ENCODE results near the gene STXBP6.

GRCh38 chr14:24913746-24914145 is 136.2 kb downstream of the STXBP6 start:
- TF ChIP-seq CTCF (IDR thresholded peaks at IDR 0.05) (no peak), EP300 (IDR thresholded peaks at IDR 0.05) (no peak), POLR2A (IDR thresholded peaks at IDR 0.05) (no peak)
